HCT116 (cell line): ENCODE data around the gene SULT1A1.

Experiments
- EZH2phosphoT487 ChIP-seq: fragments of 200-600 bp; IDR thresholded peaks from 2 replicates; pipeline ENCODE4 v1.6.1; 2018; ENCODE audit warnings: antibody characterized with exemption, borderline replicate concordance
- TF ChIP-seq, protein P1 (sequence below), 3 experiments: fragments of 200-600 bp in 1 of 3; sonication (generic) in 1 of 3; IDR thresholded peaks in 2 of 3; conservative IDR thresholded peaks in 1 of 3; 2 replicates each; pipeline ENCODE4 v1.5.1; 2012 to 2017; ENCODE audit warnings: low read depth in 2 of 3, low read length in 2 of 3, antibody characterized with exemption in 1 of 3, borderline replicate concordance in 1 of 3, control low read depth in 1 of 3, mild to moderate bottlenecking in 1 of 3, mixed read lengths in 1 of 3, mixed run types in 1 of 3, moderate library complexity in 1 of 3; ENCODE audit not compliant: insufficient read depth in 1 of 3

DNA sequence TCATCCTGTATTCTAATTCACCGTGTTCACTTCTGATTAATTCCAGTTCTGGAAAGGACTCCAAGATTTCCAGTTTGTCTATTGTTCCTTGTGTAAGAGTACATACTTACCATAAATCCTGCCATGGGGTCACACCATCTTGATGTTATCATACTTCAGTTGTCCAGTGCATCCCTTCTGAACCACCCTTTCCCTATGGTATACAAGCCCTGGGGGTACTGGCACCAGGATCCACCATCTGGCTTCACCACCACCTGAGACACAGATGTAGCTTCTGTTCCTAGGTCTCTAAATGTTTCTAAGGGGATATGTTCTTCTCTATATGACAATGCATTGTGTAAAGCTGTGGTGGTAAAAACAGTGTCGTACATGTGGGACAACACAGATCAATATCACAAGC, 34.9 kb downstream of the SULT1A1 start:
- no peak for TF ChIP-seq EZH2phosphoT487
- TF ChIP-seq, protein P1, sequence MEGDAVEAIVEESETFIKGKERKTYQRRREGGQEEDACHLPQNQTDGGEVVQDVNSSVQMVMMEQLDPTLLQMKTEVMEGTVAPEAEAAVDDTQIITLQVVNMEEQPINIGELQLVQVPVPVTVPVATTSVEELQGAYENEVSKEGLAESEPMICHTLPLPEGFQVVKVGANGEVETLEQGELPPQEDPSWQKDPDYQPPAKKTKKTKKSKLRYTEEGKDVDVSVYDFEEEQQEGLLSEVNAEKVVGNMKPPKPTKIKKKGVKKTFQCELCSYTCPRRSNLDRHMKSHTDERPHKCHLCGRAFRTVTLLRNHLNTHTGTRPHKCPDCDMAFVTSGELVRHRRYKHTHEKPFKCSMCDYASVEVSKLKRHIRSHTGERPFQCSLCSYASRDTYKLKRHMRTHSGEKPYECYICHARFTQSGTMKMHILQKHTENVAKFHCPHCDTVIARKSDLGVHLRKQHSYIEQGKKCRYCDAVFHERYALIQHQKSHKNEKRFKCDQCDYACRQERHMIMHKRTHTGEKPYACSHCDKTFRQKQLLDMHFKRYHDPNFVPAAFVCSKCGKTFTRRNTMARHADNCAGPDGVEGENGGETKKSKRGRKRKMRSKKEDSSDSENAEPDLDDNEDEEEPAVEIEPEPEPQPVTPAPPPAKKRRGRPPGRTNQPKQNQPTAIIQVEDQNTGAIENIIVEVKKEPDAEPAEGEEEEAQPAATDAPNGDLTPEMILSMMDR (IDR thresholded peaks at IDR 0.05 in 2 of 3, conservative IDR thresholded peaks at IDR 0.05 in 1 of 3; ENCODE audit: borderline replicate concordance in 1 of 3, insufficient read depth in 1 of 3, low read depth in 2 of 3, low read length in 2 of 3) = no peak
